OCI-LY7 (cell line): Measurements from ENCODE around the gene RPA1. TPM values are rescaled to one million over a fixed set of nuclear protein-coding genes. Genes with fewer than 3 reads are reported as not detected.
"Not testable (repeated sequence)": the region's sequence is repeated elsewhere in the genome, so short reads cannot be mapped to it uniquely, and the experiment has no call there.

ENCODE experiments used
- BruUV-seq: library from RNA; stranded (reverse); fragments of 400-500 nt; replicated peaks from 2 replicates; lab custom pipeline; 2021; lab: Mats Ljungman, UMichigan
- CTCF ChIA-PET: fragments of 300-600 bp; sonication (Branson Sonifier 250); formaldehyde crosslinking; loops from one replicate; lab custom pipeline; 2022; ENCODE audit warnings: antibody characterized with exemption; ENCODE audit not compliant: unreplicated experiment; lab: Charles Lee
- POLR2A ChIA-PET: fragments of 300-600 bp; sonication (Branson Sonifier 250); formaldehyde crosslinking; loops from one replicate; lab custom pipeline; 2022; ENCODE audit warnings: antibody characterized with exemption; lab: Charles Lee
- DNase-seq: peaks from one replicate; pipeline ENCODE4 v3.0.0-alpha.2; 2015; ENCODE audit warnings: low spot score
- H2AFZ ChIP-seq: fragments of 200-600 bp; sonication (generic), shearing (Covaris generic); 2 replicates; pipeline ENCODE4 v1.6.1; 2014; ENCODE audit warnings: mild to moderate bottlenecking, antibody characterized with exemption, low read length, moderate library complexity
- H3K27ac ChIP-seq: fragments of 200-600 bp; sonication (generic); 2 replicates; pipeline ENCODE4 v1.5.1; 2014; ENCODE audit warnings: mixed run types, low read depth, mild to moderate bottlenecking, moderate library complexity, low read length, inconsistent platforms; ENCODE audit not compliant: poor library complexity, severe bottlenecking
- H3K36me3 ChIP-seq: fragments of 200-600 bp; sonication (generic); 2 replicates; pipeline ENCODE4 v1.6.1; 2014; ENCODE audit warnings: mild to moderate bottlenecking, antibody characterized with exemption, low read length, moderate library complexity, mixed read lengths; ENCODE audit not compliant: insufficient read depth
- H3K4me1 ChIP-seq: fragments of 200-600 bp; sonication (generic); 2 replicates; pipeline ENCODE4 v1.5.1; 2014; ENCODE audit warnings: mild to moderate bottlenecking, low read length; ENCODE audit not compliant: insufficient read depth, poor library complexity, severe bottlenecking
- H3K4me2 ChIP-seq: fragments of 200-600 bp; sonication (generic); 2 replicates; pipeline ENCODE4 v1.6.1; 2014; ENCODE audit warnings: mild to moderate bottlenecking, low read length
- H3K4me3 ChIP-seq: fragments of 200-600 bp; sonication (generic); 2 replicates; pipeline ENCODE4 v1.5.1; 2014; ENCODE audit warnings: mild to moderate bottlenecking, low read depth, low read length; ENCODE audit not compliant: poor library complexity, severe bottlenecking
- H3K79me2 ChIP-seq: fragments of 200-600 bp; sonication (generic); 2 replicates; pipeline ENCODE4 v1.6.1; 2016; ENCODE audit warnings: low read depth, mild to moderate bottlenecking, low read length, moderate library complexity, mixed read lengths; ENCODE audit not compliant: insufficient read depth
- H3K9me2 ChIP-seq: fragments of 200-600 bp; sonication (generic); 2 replicates; pipeline ENCODE4 v1.6.1; 2016; ENCODE audit warnings: mild to moderate bottlenecking, low read length, mixed read lengths; ENCODE audit not compliant: insufficient read depth
- H3K9me3 ChIP-seq: fragments of 200-600 bp; sonication (generic); 2 replicates; pipeline ENCODE4 v1.6.1; 2014; ENCODE audit warnings: mild to moderate bottlenecking, mixed run types, low read length, mixed read lengths
- H4K20me1 ChIP-seq: fragments of 200-600 bp; sonication (generic); 2 replicates; pipeline ENCODE4 v1.6.1; 2014; ENCODE audit warnings: mild to moderate bottlenecking, antibody characterized with exemption, low read length, moderate library complexity, mixed read lengths; ENCODE audit not compliant: insufficient read depth
- EZH2phosphoT487 ChIP-seq: fragments of 200-600 bp; sonication (generic); IDR thresholded peaks from 2 replicates; pipeline ENCODE4 v1.6.1; 2018; ENCODE audit warnings: low read depth, borderline replicate concordance, mild to moderate bottlenecking, mixed run types, antibody characterized with exemption, low read length, moderate library complexity, mixed read lengths
- intact Hi-C: fragments of 100-400 bp; cut with micrococcal nuclease; formaldehyde crosslinking; loops from one replicate; pipeline ENCODE4 v1.10.0; 2022; ENCODE audit not compliant: unreplicated experiment
- total RNA-seq, 2 experiments: library from RNA; depleted of rRNA in 1 of 2; stranded (reverse); fragments of >200 nt in 1 of 2; shearing (Covaris generic) in 1 of 2; gene quantifications; 2 replicates each; pipeline ENCODE4 v1.2.3, GENCODE V29; 2014 to 2022
- TF ChIP-seq, protein P1 (sequence below): fragments of 200-600 bp; sonication (generic); conservative IDR thresholded peaks from 2 replicates; pipeline ENCODE4 v1.5.1; 2014; ENCODE audit warnings: mild to moderate bottlenecking, antibody characterized with exemption, low read length, moderate library complexity, mixed read lengths

The RPA1 gene
- total RNA-seq, 2 experiments from 2014 or later: 55.5 to 184 TPM

DNA sequence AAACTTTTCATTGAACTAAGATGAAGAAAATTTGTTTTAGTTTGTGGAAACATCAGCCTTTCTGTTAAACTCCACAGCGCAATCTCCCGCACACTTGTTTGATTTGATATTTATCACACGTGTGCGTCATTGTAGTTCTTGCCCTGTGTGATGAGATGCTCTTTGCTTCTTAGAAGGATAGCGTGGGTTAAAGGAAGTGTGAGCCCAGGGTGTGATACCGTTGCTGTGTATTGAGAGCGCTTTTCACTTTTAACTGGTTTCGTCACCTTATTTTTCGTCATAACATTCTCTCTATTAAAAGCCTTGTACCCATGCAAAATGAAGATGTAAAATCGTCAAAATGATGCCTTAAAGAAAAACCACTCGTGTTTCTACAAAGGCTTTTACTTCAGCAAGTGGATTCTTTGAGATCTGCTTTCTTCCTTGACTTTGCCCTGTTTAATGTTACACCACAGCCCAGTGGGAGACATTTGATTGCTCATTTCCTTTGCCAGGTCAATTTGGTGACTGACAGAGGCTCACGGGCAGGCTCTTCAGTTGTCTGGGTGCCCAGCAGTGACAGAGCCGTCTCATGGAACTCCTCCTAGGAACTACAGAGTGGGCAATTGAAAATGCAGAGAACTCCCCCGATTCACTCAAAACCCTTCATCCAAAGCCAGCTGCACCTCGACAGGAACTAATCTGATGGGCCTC lies 61.1 kb downstream of the RPA1 start:
- Histone ChIP-seq H3K36me3 (peaks cover 94% of the 10 kb centered on the region), H4K20me1 (no peaks in the 10 kb centered on the region), H3K4me3 (no peak overlapping the region), H3K4me2 (no peak overlapping the region), H3K9me3 (no peaks in the 10 kb centered on the region), H3K79me2 (no peaks in the 10 kb centered on the region), H3K27ac (no peak overlapping the region), H3K9me2 (no peaks in the 10 kb centered on the region), H3K4me1 (no peaks in the 10 kb centered on the region), H2AFZ (no peak overlapping the region)
- TF ChIP-seq, protein P1, sequence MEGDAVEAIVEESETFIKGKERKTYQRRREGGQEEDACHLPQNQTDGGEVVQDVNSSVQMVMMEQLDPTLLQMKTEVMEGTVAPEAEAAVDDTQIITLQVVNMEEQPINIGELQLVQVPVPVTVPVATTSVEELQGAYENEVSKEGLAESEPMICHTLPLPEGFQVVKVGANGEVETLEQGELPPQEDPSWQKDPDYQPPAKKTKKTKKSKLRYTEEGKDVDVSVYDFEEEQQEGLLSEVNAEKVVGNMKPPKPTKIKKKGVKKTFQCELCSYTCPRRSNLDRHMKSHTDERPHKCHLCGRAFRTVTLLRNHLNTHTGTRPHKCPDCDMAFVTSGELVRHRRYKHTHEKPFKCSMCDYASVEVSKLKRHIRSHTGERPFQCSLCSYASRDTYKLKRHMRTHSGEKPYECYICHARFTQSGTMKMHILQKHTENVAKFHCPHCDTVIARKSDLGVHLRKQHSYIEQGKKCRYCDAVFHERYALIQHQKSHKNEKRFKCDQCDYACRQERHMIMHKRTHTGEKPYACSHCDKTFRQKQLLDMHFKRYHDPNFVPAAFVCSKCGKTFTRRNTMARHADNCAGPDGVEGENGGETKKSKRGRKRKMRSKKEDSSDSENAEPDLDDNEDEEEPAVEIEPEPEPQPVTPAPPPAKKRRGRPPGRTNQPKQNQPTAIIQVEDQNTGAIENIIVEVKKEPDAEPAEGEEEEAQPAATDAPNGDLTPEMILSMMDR: no peak
- TF ChIP-seq EZH2phosphoT487: no peak
- intact Hi-C loops: no loop called here
- no TSS peak for BruUV-seq
- no peak for DNase-seq
- POLR2A ChIA-PET: no interaction called here
- CTCF ChIA-PET: no interaction called here

DNA sequence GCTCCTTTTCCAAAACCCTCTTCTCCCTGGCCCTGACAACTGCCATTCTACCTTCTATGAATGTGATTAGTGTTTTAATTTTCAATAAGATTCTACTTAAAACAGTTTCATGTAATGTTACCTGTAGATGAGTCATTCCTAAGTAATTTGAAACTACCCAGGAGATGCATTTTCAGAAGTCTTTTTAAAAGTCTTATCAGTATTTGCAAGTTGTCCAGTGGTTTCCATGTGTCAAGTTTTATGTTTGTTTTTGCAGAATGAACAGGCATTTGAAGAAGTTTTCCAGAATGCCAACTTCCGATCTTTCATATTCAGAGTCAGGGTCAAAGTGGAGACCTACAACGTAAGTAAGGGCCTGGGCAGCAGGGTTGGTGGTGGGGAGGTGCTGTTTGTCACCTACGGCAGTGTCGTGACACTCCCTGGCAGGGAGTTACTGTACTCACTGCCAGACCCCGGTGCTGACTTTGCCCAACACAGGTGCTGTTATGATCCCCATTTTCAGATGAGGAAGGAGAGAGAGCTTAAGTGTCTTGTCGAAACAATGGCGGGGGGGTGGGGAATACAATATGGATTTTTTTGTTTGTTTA lies 65.0 kb downstream of the RPA1 start:
- ChIA-PET POLR2A (interaction anchor here (1.5 kb wide), 1 partner anchor 11 kb away, joined by 3 read pairs; no protein-coding TSS in a partner anchor), CTCF (no interaction called here)
- Histone ChIP-seq H2AFZ (no peak overlapping the region), H3K4me2 (no peak overlapping the region), H3K79me2 (no peaks in the 10 kb centered on the region), H4K20me1 (no peaks in the 10 kb centered on the region), H3K9me3 (no peaks in the 10 kb centered on the region), H3K4me3 (no peak overlapping the region), H3K9me2 (no peaks in the 10 kb centered on the region), H3K4me1 (peaks cover 3% of the 10 kb centered on the region), H3K27ac (no peak overlapping the region), H3K36me3 (peaks cover 94% of the 10 kb centered on the region)
- no peak for DNase-seq
- BruUV-seq: no TSS peak
- intact Hi-C loops: no loop called here
- TF ChIP-seq, protein P1: no peak
- TF ChIP-seq EZH2phosphoT487: no peak

DNA sequence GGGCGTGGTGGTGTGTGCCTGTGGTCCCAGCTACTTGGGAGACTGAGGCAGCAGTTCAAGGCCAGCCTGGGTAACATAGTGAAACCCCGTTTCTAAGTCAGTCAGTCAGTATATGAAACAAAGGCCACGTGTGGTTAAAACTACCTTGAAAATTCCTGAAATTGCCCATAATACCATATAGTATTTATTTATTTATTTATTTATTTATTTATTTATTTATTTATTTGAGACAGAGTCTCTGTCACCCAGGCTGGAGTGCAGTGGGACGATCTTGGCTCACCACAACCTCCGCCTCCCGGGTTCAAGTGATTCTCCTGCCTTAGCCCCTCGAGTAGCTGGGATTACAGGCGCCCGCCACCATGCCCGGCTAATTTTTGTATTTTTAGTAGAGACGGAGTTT lies 65.7 kb downstream of the RPA1 start:
- DNase-seq, H3K4me3 ChIP-seq, BruUV-seq, H3K27ac ChIP-seq, CTCF ChIA-PET, intact Hi-C loops, H3K4me1 ChIP-seq, H4K20me1 ChIP-seq, H2AFZ ChIP-seq, H3K79me2 ChIP-seq, H3K9me2 ChIP-seq, H3K9me3 ChIP-seq, H3K4me2 ChIP-seq: not testable (repeated sequence)
- POLR2A ChIA-PET: interaction anchor here (1.5 kb wide), 1 partner anchor 10 kb away, joined by 3 read pairs; no protein-coding TSS in a partner anchor
- H3K36me3 ChIP-seq: peaks cover 90% of the 10 kb centered on the region
